Measurements from ENCODE around the gene ACOT2. TPM values are rescaled to one million over a fixed set of nuclear protein-coding genes. Genes with fewer than 3 reads are reported as not detected.
A peak's percentile ranks its signal among the peaks of the same experiment; 100 is the strongest.
"Not testable (repeated sequence)": the region's sequence is repeated elsewhere in the genome, so short reads cannot be mapped to it uniquely, and the experiment has no call there.

The ACOT2 gene
- total RNA-seq, 1 donor from 2014 or later, result 11.8 TPM

DNA sequence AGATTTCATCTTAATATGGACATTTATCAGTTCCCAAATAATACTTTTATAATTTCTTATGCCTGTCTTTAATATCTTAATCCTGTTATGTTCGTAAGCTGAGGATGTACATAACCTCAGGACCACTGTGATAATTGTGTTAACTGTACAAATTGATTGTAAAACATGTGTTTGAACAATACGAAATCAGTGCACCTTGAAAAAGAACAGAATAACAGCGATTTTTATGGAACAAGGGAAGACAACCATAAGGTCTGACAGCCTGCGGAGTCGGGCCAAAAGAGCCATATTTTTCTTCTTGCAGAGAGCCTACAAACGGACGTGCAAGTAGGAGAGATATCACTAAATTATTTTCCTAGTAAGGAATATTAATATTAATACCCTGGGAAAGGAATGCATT is 6.8 kb upstream of the ACOT2 start:
- H3K27me3 Mint-ChIP-seq (ENCODE audit: unreplicated experiment); H3K4me3 Mint-ChIP-seq (ENCODE audit: unreplicated experiment); H3K27ac Mint-ChIP-seq (ENCODE audit: unreplicated experiment); DNase-seq (ENCODE audit: low spot score); H3K9me3 Mint-ChIP-seq (ENCODE audit: unreplicated experiment); H3K4me1 Mint-ChIP-seq (ENCODE audit: unreplicated experiment): not testable (repeated sequence)
- peaks cover 13% of the 10 kb centered on the region for H3K36me3 Mint-ChIP-seq (ENCODE audit: low read depth, unreplicated experiment)

DNA sequence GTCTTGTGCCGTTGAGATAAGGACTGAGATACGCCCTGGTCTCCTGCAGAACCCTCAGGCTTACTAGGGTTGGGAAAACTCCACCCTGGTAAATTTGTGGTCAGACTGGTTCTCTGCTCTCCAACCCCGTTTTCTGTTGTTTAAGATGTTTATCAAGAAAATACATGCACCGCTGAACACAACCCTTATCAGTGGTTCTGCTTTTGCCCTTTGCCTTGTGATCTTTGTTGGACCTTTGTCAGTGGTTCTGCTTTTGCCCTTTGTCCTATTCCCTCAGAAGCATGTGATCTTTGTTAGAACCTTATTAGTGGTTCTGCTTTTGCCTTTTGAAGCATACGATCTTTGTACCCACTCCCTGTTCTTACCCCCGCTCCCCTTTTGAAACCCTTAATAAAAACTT is 6.3 kb upstream of the ACOT2 start:
- H3K9me3 Mint-ChIP-seq (ENCODE audit: unreplicated experiment), result not testable (repeated sequence)

GRCh38 chr14:73566431-73566830 is 2.6 kb upstream of the ACOT2 start:
- not testable (repeated sequence) for H3K9me3 Mint-ChIP-seq (ENCODE audit: unreplicated experiment)

More for the DNA sequence above, 6.3 kb upstream of the ACOT2 start:
- not testable (repeated sequence) for H3K4me3 Mint-ChIP-seq (ENCODE audit: unreplicated experiment); DNase-seq (ENCODE audit: low spot score); H3K27ac Mint-ChIP-seq (ENCODE audit: unreplicated experiment); H3K4me1 Mint-ChIP-seq (ENCODE audit: unreplicated experiment); H3K27me3 Mint-ChIP-seq (ENCODE audit: unreplicated experiment)
- H3K36me3 Mint-ChIP-seq (ENCODE audit: low read depth, unreplicated experiment), result peaks cover 13% of the 10 kb centered on the region

DNA sequence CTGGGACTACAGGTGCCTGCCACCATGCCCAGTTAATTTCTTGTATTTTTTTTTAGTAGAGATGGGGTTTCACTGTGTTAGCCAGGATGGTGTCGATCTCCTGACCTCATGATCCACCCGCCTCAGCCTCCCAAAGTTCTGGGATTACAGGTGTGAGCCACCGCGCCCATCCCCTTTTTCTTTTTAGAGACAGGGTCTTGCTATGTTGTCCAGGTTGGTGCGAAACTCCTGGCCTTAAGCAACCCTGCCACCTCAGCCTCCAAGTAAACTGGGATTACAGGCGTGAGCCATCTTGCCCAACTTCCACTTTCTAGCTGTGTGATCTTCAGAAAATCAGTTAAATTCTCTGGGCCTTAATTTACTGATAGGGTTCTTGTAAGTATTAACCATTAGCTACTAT is 2.1 kb upstream of the ACOT2 start:
- DNase-seq (ENCODE audit: low spot score); H3K27ac Mint-ChIP-seq (ENCODE audit: unreplicated experiment); H3K9me3 Mint-ChIP-seq (ENCODE audit: unreplicated experiment); H3K27me3 Mint-ChIP-seq (ENCODE audit: unreplicated experiment): not testable (repeated sequence)
- peaks cover 16% of the 10 kb centered on the region for H3K36me3 Mint-ChIP-seq (ENCODE audit: low read depth, unreplicated experiment)
- H3K4me3 Mint-ChIP-seq (ENCODE audit: unreplicated experiment), result peak overlapping the region; percentile 76
- H3K4me1 Mint-ChIP-seq (ENCODE audit: unreplicated experiment), result peaks cover 24% of the 10 kb centered on the region

More at GRCh38 chr14:73566431-73566830, 2.6 kb upstream of the ACOT2 start:
- Mint-ChIP-seq H3K4me1 (ENCODE audit: unreplicated experiment) (peaks cover 24% of the 10 kb centered on the region), H3K36me3 (ENCODE audit: low read depth, unreplicated experiment) (peaks cover 16% of the 10 kb centered on the region)
- H3K27me3 Mint-ChIP-seq (ENCODE audit: unreplicated experiment); H3K4me3 Mint-ChIP-seq (ENCODE audit: unreplicated experiment); H3K27ac Mint-ChIP-seq (ENCODE audit: unreplicated experiment); DNase-seq (ENCODE audit: low spot score): not testable (repeated sequence)

DNA sequence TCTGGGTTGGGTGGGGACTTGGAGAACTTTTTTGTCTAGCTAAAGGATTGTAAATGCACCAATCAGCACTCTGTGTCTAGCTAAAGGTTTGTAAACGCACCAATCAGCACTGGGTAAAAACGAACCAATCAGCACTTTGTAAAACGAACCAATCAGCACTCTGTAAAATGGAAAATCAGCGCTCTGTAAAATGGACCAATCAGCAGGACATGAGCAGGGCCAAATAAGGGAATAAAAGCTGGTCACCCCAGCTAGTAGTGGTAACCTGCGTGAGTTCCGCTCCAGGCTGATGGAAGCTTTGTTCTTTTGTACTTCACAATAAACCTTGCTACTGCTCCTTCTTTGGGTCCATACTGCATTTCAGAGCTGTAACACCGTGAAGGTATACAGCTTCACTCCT is 1.7 kb upstream of the ACOT2 start:
- Mint-ChIP-seq H3K27me3 (ENCODE audit: unreplicated experiment) (peaks cover 7% of the 10 kb centered on the region), H3K36me3 (ENCODE audit: low read depth, unreplicated experiment) (peaks cover 16% of the 10 kb centered on the region), H3K4me1 (ENCODE audit: unreplicated experiment) (peaks cover 24% of the 10 kb centered on the region), H3K27ac (ENCODE audit: unreplicated experiment) (no peak overlapping the region), H3K4me3 (ENCODE audit: unreplicated experiment) (peak overlapping the region; percentile 76), H3K9me3 (ENCODE audit: unreplicated experiment) (no peaks in the 10 kb centered on the region)
- no peak for DNase-seq (ENCODE audit: low spot score)
- TF ChIP-seq CTCF (IDR thresholded peaks at IDR 0.05; ENCODE audit: unreplicated experiment), result no peak

DNA sequence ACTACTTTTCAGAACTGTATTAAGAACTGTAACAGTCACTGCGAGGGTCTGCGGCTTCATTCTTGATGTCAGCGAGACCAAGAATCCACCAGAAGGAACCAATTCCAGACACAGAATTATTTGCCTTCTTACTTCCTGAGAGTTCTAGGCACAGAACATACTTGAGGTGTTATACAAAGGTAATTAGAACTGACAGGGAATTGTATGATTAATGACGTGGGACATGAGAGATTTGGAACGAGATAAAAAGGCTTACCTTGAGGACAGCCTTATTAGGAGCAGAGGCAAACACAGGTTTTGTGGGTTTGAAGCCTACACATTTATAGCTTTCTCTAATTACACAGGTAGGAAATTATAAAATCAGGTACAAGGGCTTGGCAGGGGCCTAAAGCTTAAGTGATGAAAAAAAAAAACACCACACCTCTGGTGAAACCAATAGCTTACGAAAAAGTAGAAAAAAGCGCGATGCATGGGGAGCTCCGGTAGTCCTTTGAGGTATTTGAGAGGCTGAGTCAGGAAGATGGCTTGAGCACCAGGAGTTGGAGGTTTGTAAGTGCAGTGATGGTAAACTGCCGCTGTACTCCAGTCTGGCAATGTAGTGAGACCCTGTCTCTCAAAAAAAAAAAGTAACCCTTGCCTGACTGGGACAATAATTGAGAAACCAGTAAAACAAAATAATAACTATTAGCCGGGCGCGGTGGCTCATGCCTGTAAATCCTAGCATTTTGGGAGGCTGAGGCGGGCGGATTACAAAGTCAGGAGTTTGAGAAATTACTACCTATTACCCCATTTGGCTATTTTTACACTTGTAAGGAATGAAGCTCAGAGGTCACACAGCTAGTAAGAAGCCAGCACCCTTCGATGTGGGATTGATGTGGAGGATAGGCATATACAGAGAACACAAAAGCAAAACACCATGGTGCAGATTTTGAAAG is 795 bp upstream of the ACOT2 start:
- no peak for DNase-seq (ENCODE audit: low spot score)
- peaks cover 24% of the 10 kb centered on the region for H3K4me1 Mint-ChIP-seq (ENCODE audit: unreplicated experiment)
- peak overlapping the region; percentile 89 for H3K27ac Mint-ChIP-seq (ENCODE audit: unreplicated experiment)
- peak overlapping the region; percentile 89 for H3K4me3 Mint-ChIP-seq (ENCODE audit: unreplicated experiment)
- peaks cover 11% of the 10 kb centered on the region for H3K36me3 Mint-ChIP-seq (ENCODE audit: low read depth, unreplicated experiment)
- no peak for TF ChIP-seq CTCF (IDR thresholded peaks at IDR 0.05; ENCODE audit: unreplicated experiment)
- no peaks in the 10 kb centered on the region for H3K9me3 Mint-ChIP-seq (ENCODE audit: unreplicated experiment)
- H3K27me3 Mint-ChIP-seq (ENCODE audit: unreplicated experiment), result peaks cover 7% of the 10 kb centered on the region

GRCh38 chr14:73568886-73569184 is 178 bp upstream of the ACOT2 start:
- not testable (repeated sequence) for DNase-seq (ENCODE audit: low spot score)

More at GRCh38 chr14:73568886-73569184, 178 bp upstream of the ACOT2 start:
- Mint-ChIP-seq H3K4me1 (ENCODE audit: unreplicated experiment) (peaks cover 24% of the 10 kb centered on the region), H3K36me3 (ENCODE audit: low read depth, unreplicated experiment) (peaks cover 11% of the 10 kb centered on the region), H3K27ac (ENCODE audit: unreplicated experiment) (peak overlapping the region; percentile 89), H3K4me3 (ENCODE audit: unreplicated experiment) (peak overlapping the region; percentile 89)
- not testable (repeated sequence) for H3K27me3 Mint-ChIP-seq (ENCODE audit: unreplicated experiment); H3K9me3 Mint-ChIP-seq (ENCODE audit: unreplicated experiment)

Measured in endothelial cell (in vitro differentiated cells).